ENCODE results near the gene ZNF888.
A peak's percentile ranks its signal among the peaks of the same experiment; 100 is the strongest.
"Not testable (repeated sequence)": the region's sequence is repeated elsewhere in the genome, so short reads cannot be mapped to it uniquely, and the experiment has no call there.

Gene ZNF888

GRCh38 chr19:52941523-52941922 is 18.3 kb upstream of the ZNF888 start:
- DNase-seq: not testable (repeated sequence)

- DNase-seq: not testable (repeated sequence)
Measured at GRCh38 chr19:52940905-52941304, 17.7 kb upstream of the ZNF888 start.

- DNase-seq: no peak
Measured at GRCh38 chr19:52938761-52939160, 15.5 kb upstream of the ZNF888 start.

- DNase-seq: no peak
Measured at GRCh38 chr19:52936954-52937325, 13.7 kb upstream of the ZNF888 start.

- DNase-seq: no peak
Measured at GRCh38 chr19:52936151-52936953, 13.1 kb upstream of the ZNF888 start.

- no peak for DNase-seq
Measured at GRCh38 chr19:52935434-52935833, 12.2 kb upstream of the ZNF888 start.

GRCh38 chr19:52924641-52925040 is 1.4 kb upstream of the ZNF888 start:
- not testable (repeated sequence) for DNase-seq

GRCh38 chr19:52923778-52924593 is 758 bp upstream of the ZNF888 start:
- no peak for DNase-seq

- no peak for DNase-seq
Measured at GRCh38 chr19:52917531-52917930, 5.7 kb downstream of the ZNF888 start.

- DNase-seq: no peak
Measured at GRCh38 chr19:52910648-52911047, 12.6 kb downstream of the ZNF888 start.

- DNase-seq: not testable (repeated sequence)
Measured at GRCh38 chr19:52904052-52904780, 19.0 kb downstream of the ZNF888 start.

GRCh38 chr19:52901842-52902241 is 21.4 kb downstream of the ZNF888 start:
- no peak for DNase-seq

GRCh38 chr19:52898596-52898995 is 24.6 kb downstream of the ZNF888 start:
- DNase-seq: not testable (repeated sequence)

- no peak for DNase-seq
Measured at GRCh38 chr19:52898101-52898500, 25.1 kb downstream of the ZNF888 start.

GRCh38 chr19:52897138-52897935 is 25.9 kb downstream of the ZNF888 start, which contains the start of gene ZNF320:
ZNF320 (minus strand) TSS chr19:52897635; CDS start chr19:52890255, 7,380 bp downstream.
- DNase-seq: peak; percentile 93

- DNase-seq: no peak
Measured at GRCh38 chr19:52896431-52897137, 26.6 kb downstream of the ZNF888 start.

GRCh38 chr19:52891336-52891735 is 31.9 kb downstream of the ZNF888 start:
- DNase-seq: no peak

GRCh38 chr19:52889931-52890330 is 33.3 kb downstream of the ZNF888 start:
- no peak for DNase-seq

- DNase-seq: no peak
Measured at GRCh38 chr19:52889076-52889475, 34.2 kb downstream of the ZNF888 start.

GRCh38 chr19:52880895-52881389 is 42.3 kb downstream of the ZNF888 start:
- no peak for DNase-seq

- DNase-seq: not testable (repeated sequence)
Measured at GRCh38 chr19:52872996-52873395, 50.2 kb downstream of the ZNF888 start.

All from CD4-positive, alpha-beta T cell treated with Interleukin-12 subunit alpha and Interleukin-12 subunit beta, for 1 hour (primary cell).